GM10847 (cell line): ENCODE data around the gene GRID1.

Experiments used
- POLR2A ChIP-seq: IDR thresholded peaks from 2 replicates; pipeline ENCODE4 v1.6.1; 2011; ENCODE audit not compliant: insufficient read length; ENCODE audit errors: extremely low read depth

The GRID1 gene

GRCh38 chr10:85786401-85786899 lies 580.1 kb downstream of the GRID1 start:
- no peak for TF ChIP-seq POLR2A

DNA sequence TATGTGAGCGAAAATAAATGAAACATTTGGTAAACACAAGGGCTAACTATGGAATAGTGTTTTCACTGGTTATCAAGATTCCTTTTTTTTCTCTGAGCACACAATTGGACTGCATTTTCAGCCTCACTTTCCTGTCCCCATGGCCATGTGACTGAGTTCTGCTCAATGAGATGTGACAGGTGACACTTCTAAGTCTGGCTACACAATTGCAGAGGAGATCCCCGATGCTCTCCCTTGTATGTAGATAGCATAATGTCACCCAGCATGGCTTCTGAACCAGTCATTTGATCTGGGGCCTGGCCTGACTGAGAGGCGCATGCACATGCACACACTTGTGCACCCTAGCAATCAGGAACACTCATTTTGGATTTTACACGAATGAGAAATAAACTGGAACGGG lies 581.8 kb downstream of the GRID1 start:
- no peak for TF ChIP-seq POLR2A

DNA sequence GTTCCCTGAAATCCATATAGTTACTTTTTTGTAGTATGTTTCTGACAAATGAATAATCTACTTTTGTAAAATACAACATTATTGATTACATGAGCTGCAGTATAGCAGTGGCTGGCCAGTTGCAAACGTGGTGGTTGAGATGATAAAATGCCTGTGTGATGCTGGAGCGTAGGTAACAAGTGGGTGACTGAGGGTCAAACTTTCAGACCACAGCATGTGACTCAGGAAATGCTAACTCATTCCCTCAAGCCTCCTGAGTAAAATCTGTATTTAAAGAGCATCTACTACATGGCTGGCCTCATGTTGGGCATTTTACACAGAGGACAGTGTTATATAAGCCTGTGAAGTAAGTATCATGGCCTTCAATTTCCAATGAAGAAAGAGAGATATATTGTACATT lies 585.2 kb downstream of the GRID1 start:
- no peak for TF ChIP-seq POLR2A

DNA sequence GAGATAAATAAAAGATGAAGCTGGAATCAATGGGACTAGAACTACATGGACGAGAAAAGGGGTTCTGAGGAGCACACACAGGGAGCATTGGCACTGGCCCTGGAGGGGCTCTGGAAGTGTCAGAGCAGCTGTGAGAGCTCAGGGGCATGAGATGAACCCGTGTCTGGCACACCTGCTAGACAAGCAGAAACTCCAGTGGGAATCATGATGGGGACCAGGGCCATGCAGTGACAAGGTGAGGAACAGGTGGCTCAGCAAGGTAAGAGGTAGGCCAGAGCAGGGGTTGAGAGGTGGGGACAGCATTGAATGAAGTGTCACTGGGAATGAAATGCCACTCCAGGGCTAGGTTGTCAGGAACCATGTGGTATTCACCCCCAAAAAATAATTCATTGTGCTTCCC lies 588.5 kb downstream of the GRID1 start:
- TF ChIP-seq POLR2A: no peak

DNA sequence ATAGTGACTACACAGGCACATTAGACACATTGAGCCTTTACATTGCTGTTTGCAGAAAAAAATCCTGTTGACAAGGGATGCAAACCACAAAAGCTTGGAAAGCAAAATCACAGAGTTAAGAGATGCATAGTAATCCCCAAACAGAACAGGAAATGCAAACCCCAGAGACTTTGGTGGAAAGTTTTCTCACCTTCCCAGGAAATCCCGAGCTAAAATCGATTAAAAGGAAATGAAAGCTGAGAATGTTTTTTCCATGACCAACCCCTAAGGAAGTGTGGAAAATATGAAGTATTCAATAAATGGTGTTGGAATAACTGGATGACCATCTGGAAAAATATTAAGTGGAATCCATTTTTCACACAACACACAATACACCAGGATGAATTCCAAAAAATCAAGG lies 598.7 kb downstream of the GRID1 start:
- TF ChIP-seq POLR2A: no peak

GRCh38 chr10:85764108-85764507 lies 602.5 kb downstream of the GRID1 start:
- no peak for TF ChIP-seq POLR2A

DNA sequence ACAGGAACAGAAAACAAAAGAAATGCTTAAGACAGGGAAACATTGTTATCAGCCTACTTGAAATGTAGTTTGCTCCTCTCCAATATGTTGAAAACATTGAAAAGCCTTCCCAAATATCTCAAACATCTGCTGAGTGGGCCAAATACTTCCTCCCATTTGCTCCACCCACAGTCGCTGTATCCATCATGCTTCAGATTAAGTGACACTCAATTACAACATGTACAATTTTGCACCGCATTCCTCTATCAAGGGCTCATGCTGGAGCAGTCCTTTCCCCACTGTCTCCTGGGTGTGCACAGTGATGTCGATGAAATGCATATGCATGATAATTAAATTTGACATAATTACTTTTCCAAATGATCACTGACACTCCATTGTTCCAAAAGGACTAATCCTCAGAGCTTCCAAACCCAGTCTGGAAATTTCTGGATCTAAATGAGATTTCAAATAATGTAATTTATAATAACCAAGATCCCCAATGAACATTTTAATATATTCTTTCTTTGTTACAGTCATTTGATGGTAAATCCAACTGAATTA lies 604.6 kb downstream of the GRID1 start:
- no peak for TF ChIP-seq POLR2A

- no peak for TF ChIP-seq POLR2A
These were observed 624.8 kb downstream of the GRID1 start for GRCh38 chr10:85741626-85742300.

GRCh38 chr10:85735997-85736396 lies 630.6 kb downstream of the GRID1 start:
- TF ChIP-seq POLR2A: no peak

GRCh38 chr10:85734791-85735190 lies 631.8 kb downstream of the GRID1 start:
- TF ChIP-seq POLR2A: no peak

GRCh38 chr10:85724215-85724614 lies 642.4 kb downstream of the GRID1 start:
- no peak for TF ChIP-seq POLR2A

- TF ChIP-seq POLR2A: no peak
These were observed 645.5 kb downstream of the GRID1 start for GRCh38 chr10:85720931-85721590.

GRCh38 chr10:85719408-85719807 lies 647.2 kb downstream of the GRID1 start:
- TF ChIP-seq POLR2A: no peak

GRCh38 chr10:85713885-85714284 lies 652.7 kb downstream of the GRID1 start:
- no peak for TF ChIP-seq POLR2A

- TF ChIP-seq POLR2A: no peak
These were observed 663.8 kb downstream of the GRID1 start for GRCh38 chr10:85702768-85703167.

GRCh38 chr10:85696893-85697292 lies 669.7 kb downstream of the GRID1 start:
- no peak for TF ChIP-seq POLR2A
